Ectodermal cell (in vitro differentiated cells): ENCODE results near the gene SLC5A11.

ENCODE experiments used
- H3K27ac ChIP-seq: 2 replicates; pipeline ENCODE4 v1.7.0; 2013; ENCODE audit warnings: mild to moderate bottlenecking, low read depth, low read length; ENCODE audit not compliant: insufficient read depth, poor library complexity, severe bottlenecking
- H3K27me3 ChIP-seq: 2 replicates; pipeline ENCODE4 v1.7.0; 2013; ENCODE audit warnings: mild to moderate bottlenecking, low read length; ENCODE audit not compliant: insufficient read depth, control insufficient read depth, poor library complexity, severe bottlenecking
- H3K36me3 ChIP-seq: one replicate; pipeline ENCODE4 v1.7.0; 2013; ENCODE audit warnings: low read length; ENCODE audit not compliant: control insufficient read depth, insufficient read depth
- H3K4me1 ChIP-seq: one replicate; pipeline ENCODE4 v1.7.0; 2013; ENCODE audit warnings: low read length; ENCODE audit not compliant: control insufficient read depth, insufficient read depth
- H3K4me3 ChIP-seq: 2 replicates; pipeline ENCODE4 v1.7.0; 2013; ENCODE audit warnings: low read depth, low read length, control low read depth; ENCODE audit not compliant: insufficient read depth
- H3K9me3 ChIP-seq: 2 replicates; pipeline ENCODE4 v1.7.0; 2013; ENCODE audit warnings: mild to moderate bottlenecking, low read length, moderate library complexity; ENCODE audit not compliant: control insufficient read depth
- WGBS, 2 experiments: methylation state at CpG; one replicate each; pipeline ENCODE4 v1.1.7; 2013; ENCODE audit warnings: missing lambda C conversion rate in 2 of 2; 5-methylcytosine and 5-hydroxymethylcytosine counted together

Gene SLC5A11

GRCh38 chr16:24847358-24847664, 1.5 kb downstream of the SLC5A11 start:
- Histone ChIP-seq H3K9me3 (no peaks in the 10 kb centered on the region), H3K27ac (no peak overlapping the region), H3K36me3 (no peaks in the 10 kb centered on the region), H3K4me1 (no peaks in the 10 kb centered on the region), H3K4me3 (no peak overlapping the region), H3K27me3 (no peaks in the 10 kb centered on the region)
- WGBS, 2 experiments: 86 to 90% methylated on average over 3 of the region's 3 CpGs

- WGBS, 2 experiments: 85 to 86% methylated on average over 5 of the region's 5 CpGs
- Histone ChIP-seq H3K4me3 (no peak overlapping the region), H3K27ac (no peak overlapping the region), H3K9me3 (no peaks in the 10 kb centered on the region), H3K27me3 (no peaks in the 10 kb centered on the region), H3K36me3 (no peaks in the 10 kb centered on the region), H3K4me1 (no peaks in the 10 kb centered on the region)
These were observed 2.3 kb downstream of the SLC5A11 start for GRCh38 chr16:24848065-24848464.

DNA sequence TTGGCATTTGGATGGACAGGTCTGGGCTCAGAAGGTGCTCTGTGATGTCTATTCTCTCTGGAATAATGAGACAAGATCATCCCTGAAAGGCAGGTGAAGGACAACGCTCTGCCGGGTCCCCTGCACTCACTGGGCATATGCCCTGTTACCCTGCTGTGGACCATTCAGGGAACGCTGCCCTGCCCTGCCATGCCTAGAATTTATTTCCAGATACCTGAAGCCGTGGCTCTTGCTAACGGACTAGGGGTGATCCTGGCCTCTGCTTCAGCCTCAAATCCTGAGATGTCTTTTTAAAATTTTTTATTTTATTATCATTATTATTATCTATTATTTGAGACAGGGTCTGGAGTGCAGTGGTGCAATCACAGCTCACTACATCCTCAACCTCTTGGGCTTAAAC, 3.9 kb downstream of the SLC5A11 start:
- H3K4me1 ChIP-seq: no peaks in the 10 kb centered on the region
- H3K4me3 ChIP-seq: no peak overlapping the region
- H3K27me3 ChIP-seq: no peaks in the 10 kb centered on the region
- WGBS, 2 experiments: 93 to 95% methylated on average over 5 of the region's 5 CpGs
- H3K9me3 ChIP-seq: no peaks in the 10 kb centered on the region
- no peaks in the 10 kb centered on the region for H3K36me3 ChIP-seq
- H3K27ac ChIP-seq: no peak overlapping the region

DNA sequence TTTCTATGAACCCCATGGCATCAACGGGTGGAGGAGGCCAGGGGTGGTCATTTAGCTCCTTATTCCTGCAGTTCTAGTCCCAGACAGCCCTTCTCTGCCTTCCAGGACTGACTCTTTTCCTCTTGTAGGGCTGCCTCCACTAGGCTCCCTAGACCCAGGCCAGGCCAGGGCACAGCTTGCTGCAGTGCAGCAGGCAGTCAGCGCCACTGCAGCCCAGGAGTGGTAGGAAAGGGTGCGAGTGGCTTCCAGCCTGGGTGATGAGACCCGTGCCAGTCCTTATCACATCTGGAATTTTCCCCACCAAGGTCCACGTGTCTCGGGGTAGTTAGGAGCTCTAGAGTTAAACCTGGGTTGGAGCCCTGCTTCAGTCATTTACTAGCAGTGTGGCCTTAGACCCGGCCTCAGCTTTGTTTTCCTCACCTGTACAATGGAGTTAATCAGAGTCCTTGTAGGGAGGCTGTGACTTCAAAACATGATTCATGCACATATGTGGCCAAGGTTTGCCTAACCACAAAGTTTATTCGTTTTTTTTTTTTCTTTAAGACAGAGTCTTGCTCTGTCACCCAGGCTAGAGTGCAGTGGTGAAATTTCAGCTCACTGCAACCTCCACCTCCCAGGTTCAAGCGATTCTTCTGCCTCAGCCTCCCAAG, 4.7 kb downstream of the SLC5A11 start:
- whole genome bisulfite sequencing, 2 experiments: 85% methylated on average over 9 of the region's 9 CpGs
- Histone ChIP-seq H3K4me3 (no peak overlapping the region), H3K27ac (no peak overlapping the region), H3K4me1 (no peaks in the 10 kb centered on the region), H3K36me3 (no peaks in the 10 kb centered on the region), H3K27me3 (no peaks in the 10 kb centered on the region), H3K9me3 (no peaks in the 10 kb centered on the region)

- no peak overlapping the region for H3K27ac ChIP-seq
- no peaks in the 10 kb centered on the region for H3K9me3 ChIP-seq
- no peaks in the 10 kb centered on the region for H3K36me3 ChIP-seq
- no peak overlapping the region for H3K4me3 ChIP-seq
- H3K27me3 ChIP-seq: no peaks in the 10 kb centered on the region
- 91 to 92% methylated on average over 7 to 8 of the region's 8 CpGs for WGBS, 2 experiments
- no peaks in the 10 kb centered on the region for H3K4me1 ChIP-seq
These were observed 5.9 kb downstream of the SLC5A11 start for GRCh38 chr16:24851700-24852099.

DNA sequence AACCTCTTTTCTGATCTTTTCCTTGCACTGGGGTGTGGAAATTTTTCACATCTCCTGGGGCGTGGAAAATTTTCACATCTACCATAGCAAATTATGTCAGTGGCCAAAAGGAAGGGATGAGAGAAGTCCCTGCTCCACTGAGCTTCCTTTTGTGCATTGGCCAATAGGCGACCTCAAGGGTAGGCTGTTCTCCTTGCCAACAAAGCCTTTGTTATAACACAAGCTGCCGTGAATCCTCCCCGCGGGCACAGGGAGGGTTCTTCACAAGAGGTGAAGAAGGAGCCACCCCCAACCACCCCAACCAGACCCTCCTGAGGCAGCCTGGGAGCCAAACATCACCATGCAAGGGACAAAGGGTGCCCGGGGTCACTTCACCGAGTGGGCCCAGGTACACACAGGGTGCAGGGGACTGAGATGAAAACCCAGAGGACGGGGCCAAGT, 6.5 kb downstream of the SLC5A11 start:
- Histone ChIP-seq H3K4me3 (no peak overlapping the region), H3K27me3 (no peaks in the 10 kb centered on the region), H3K36me3 (no peaks in the 10 kb centered on the region), H3K4me1 (no peaks in the 10 kb centered on the region), H3K27ac (no peak overlapping the region), H3K9me3 (no peaks in the 10 kb centered on the region)
- 75 to 77% methylated on average over 7 to 8 of the region's 8 CpGs for WGBS, 2 experiments

DNA sequence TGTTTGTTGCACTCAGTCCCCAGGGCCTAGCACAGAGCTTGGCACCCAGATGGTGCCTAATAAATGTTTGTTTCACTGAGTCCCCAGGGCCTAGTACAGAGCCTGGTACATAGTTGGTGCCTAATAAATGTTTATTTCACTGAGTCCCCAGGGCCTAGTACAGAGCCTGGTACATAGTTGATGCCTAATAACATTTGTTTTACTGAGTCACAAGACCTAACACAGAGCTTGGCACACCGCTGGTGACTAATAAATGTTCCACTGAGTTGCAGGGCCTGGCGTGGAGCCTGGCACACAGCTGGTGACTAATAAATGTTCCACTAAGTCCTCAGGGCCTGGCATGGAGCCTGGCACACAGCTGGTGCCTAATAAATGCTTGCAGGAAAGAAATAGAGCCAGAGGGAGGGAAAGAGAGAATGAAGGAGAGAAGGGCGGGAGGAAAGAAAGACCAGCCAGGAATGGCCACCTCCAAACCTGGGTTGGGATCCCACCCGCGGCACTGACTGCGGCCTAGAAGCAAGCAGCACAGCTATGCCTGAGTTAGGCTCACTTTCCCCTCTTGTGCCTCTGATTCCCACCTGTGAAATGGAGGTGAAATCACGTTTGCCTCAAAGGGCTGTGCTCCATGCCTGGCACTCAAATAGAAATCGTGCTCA, 7.5 kb downstream of the SLC5A11 start:
- Histone ChIP-seq H3K4me1 (no peaks in the 10 kb centered on the region), H3K27me3 (no peaks in the 10 kb centered on the region), H3K36me3 (no peaks in the 10 kb centered on the region), H3K9me3 (no peaks in the 10 kb centered on the region), H3K4me3 (no peak overlapping the region), H3K27ac (no peak overlapping the region)
- 92 to 94% methylated on average over 8 of the region's 8 CpGs for WGBS, 2 experiments

GRCh38 chr16:24853830-24854229, 8.1 kb downstream of the SLC5A11 start:
- Histone ChIP-seq H3K4me3 (no peak overlapping the region), H3K9me3 (no peaks in the 10 kb centered on the region), H3K27me3 (no peaks in the 10 kb centered on the region), H3K27ac (no peak overlapping the region), H3K4me1 (no peaks in the 10 kb centered on the region), H3K36me3 (no peaks in the 10 kb centered on the region)
- 71 to 77% methylated on average over 18 of the region's 18 CpGs for WGBS, 2 experiments

DNA sequence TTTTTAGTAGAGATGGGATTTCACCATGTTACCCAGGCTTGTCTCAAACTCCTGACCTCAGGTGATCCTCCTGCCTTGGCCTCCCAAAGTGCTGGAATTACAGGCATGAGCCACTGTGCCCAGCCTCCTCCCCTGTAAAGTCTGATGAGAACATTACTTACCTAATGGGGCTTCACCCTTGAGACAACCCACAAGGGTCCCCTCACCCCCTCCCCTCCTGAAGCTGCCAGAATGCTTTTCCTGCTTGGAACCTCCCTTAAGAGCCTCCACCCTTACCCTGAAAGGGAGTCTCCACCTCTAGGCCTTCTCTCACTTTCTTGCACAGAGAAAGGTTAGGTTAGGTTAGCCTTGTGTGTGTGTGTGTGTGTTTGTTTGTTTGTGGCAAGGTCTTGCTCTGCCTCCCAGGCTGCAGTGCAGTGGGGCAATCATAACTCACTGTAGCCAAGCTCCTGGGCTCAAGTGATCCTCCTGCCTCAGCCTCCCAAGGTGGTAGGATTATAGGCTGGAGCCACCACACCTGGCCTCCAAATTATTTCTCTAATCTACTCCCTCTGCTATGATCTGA, 8.9 kb downstream of the SLC5A11 start:
- no peaks in the 10 kb centered on the region for H3K27me3 ChIP-seq

DNA sequence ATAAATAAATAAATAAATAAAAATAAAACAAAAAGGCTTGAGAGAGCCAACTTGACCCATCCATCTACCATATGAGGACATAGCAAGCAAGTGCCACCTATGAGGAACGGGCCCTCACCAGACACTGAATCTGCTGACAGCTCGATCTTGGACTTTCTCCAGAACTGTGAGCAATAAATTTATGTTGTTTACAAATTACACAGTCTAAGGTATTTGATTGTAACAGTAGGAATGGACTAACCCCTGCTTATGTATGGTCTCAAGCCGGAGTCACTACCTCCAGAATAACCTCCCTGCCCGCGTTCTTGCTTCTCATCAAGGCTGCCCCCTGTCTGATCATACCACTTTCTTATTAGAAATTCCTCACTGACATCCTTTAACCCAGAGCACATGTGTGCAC, 9.9 kb downstream of the SLC5A11 start:
- Histone ChIP-seq H3K4me3 (no peak overlapping the region), H3K9me3 (no peaks in the 10 kb centered on the region), H3K4me1 (no peaks in the 10 kb centered on the region), H3K36me3 (no peaks in the 10 kb centered on the region), H3K27ac (no peak overlapping the region), H3K27me3 (no peaks in the 10 kb centered on the region)
- 72 to 92% methylated on average over 5 of the region's 5 CpGs for WGBS, 2 experiments

More for the DNA sequence above, 8.9 kb downstream of the SLC5A11 start:
- Histone ChIP-seq H3K4me3 (no peak overlapping the region), H3K27ac (no peak overlapping the region), H3K36me3 (no peaks in the 10 kb centered on the region), H3K4me1 (no peaks in the 10 kb centered on the region), H3K9me3 (no peaks in the 10 kb centered on the region)
